GM12865 (cell line): ENCODE measurements around the gene EPHX1.

ENCODE experiments used
- DNase-seq: peaks from one replicate; pipeline ENCODE4 v3.0.0; 2010; ENCODE audit warnings: low read depth
- H3K4me3 ChIP-seq: 2 replicates; pipeline ENCODE4 v1.5.1; 2011; ENCODE audit warnings: mild to moderate bottlenecking, low read depth, low read length, control low read depth
- CTCF ChIP-seq: IDR thresholded peaks from 2 replicates; pipeline ENCODE4 v1.5.1; 2011; ENCODE audit warnings: low read length, control low read depth, low read depth, inconsistent platforms; ENCODE audit not compliant: insufficient read depth; ENCODE audit errors: missing control alignments

The EPHX1 gene

GRCh38 chr1:225772323-225772768 lies 37.6 kb upstream of the EPHX1 start:
- peak; percentile 69 for DNase-seq
- no peak overlapping the region for H3K4me3 ChIP-seq
- TF ChIP-seq CTCF, result peak; percentile 68

GRCh38 chr1:225772848-225773247 lies 37.1 kb upstream of the EPHX1 start:
- H3K4me3 ChIP-seq, result no peak overlapping the region
- DNase-seq, result no peak
- TF ChIP-seq CTCF, result no peak

GRCh38 chr1:225774281-225775147 lies 35.4 kb upstream of the EPHX1 start:
- DNase-seq, result no peak
- no peak for TF ChIP-seq CTCF
- H3K4me3 ChIP-seq, result no peak overlapping the region

GRCh38 chr1:225776294-225776693 lies 33.6 kb upstream of the EPHX1 start:
- no peak for TF ChIP-seq CTCF
- H3K4me3 ChIP-seq, result no peak overlapping the region
- no peak for DNase-seq

GRCh38 chr1:225777058-225777582 lies 32.8 kb upstream of the EPHX1 start:
- DNase-seq, result no peak

GRCh38 chr1:225777583-225778336 lies 32.2 kb upstream of the EPHX1 start, which contains the start of gene SRP9:
Gene SRP9, plus strand, starts transcription at chr1:225777826. Its CDS starts 115 bp downstream, at chr1:225777941.
- TF ChIP-seq CTCF, result peak; percentile 93
- DNase-seq, result peak; percentile 99
- peak within 1 kb of the TSS; percentile 77 for H3K4me3 ChIP-seq

More at GRCh38 chr1:225777058-225777582, 32.8 kb upstream of the EPHX1 start:
- H3K4me3 ChIP-seq, result peak overlapping the region; percentile 77
- no peak for TF ChIP-seq CTCF
